Measurements from ENCODE around the gene UBR4.

GRCh38 chr1:19199969-19200604, 10.0 kb downstream of the UBR4 start:
- no peak for TF ChIP-seq HCFC1 (IDR thresholded peaks at IDR 0.05; ENCODE audit: low read length)
- TF ChIP-seq HDAC2 (IDR thresholded peaks at IDR 0.05): no peak

Measured in GM12878 (cell line).